Measurements from ENCODE around the gene PHACTR3.

DNA sequence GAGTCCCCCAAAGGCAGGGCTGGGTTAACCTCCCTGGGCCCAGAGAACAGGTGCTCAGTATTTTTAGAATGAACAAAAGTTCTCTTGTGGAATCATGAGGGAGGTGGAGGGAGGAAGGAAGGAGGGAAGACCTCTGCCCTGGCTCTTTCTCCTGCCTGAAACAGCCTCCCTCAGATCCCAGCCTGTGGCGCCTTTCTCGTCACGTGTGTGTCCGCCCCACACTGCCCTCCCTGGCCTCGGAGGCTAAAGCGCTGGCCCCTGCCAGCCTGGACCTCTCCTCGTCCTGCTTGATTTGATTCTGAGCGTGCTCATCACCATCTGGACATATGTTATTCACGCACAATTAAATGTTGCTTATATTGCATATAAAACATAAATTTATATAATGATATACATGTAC is 40.9 kb downstream of the PHACTR3 start:
- TF ChIP-seq, protein P1, sequence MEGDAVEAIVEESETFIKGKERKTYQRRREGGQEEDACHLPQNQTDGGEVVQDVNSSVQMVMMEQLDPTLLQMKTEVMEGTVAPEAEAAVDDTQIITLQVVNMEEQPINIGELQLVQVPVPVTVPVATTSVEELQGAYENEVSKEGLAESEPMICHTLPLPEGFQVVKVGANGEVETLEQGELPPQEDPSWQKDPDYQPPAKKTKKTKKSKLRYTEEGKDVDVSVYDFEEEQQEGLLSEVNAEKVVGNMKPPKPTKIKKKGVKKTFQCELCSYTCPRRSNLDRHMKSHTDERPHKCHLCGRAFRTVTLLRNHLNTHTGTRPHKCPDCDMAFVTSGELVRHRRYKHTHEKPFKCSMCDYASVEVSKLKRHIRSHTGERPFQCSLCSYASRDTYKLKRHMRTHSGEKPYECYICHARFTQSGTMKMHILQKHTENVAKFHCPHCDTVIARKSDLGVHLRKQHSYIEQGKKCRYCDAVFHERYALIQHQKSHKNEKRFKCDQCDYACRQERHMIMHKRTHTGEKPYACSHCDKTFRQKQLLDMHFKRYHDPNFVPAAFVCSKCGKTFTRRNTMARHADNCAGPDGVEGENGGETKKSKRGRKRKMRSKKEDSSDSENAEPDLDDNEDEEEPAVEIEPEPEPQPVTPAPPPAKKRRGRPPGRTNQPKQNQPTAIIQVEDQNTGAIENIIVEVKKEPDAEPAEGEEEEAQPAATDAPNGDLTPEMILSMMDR (IDR thresholded peaks at IDR 0.05) = no peak
- TF ChIP-seq POLR2A (IDR thresholded peaks at IDR 0.05) = no peak

Data from tibial nerve (tissue), 3 donors.